K562 (cell line): Measurements from ENCODE around the gene TMEM131L. TPM values are rescaled to one million over a fixed set of nuclear protein-coding genes. Genes with fewer than 3 reads are reported as not detected.

Experiments
- BCL6 ChIP-seq: fragments of 250-450 bp; sonication (Bioruptor Pico); IDR thresholded peaks from 2 replicates; pipeline ENCODE4 v1.4.0; 2020
- DPF2 ChIP-seq: fragments of 450-650 bp; IDR thresholded peaks from 2 replicates; pipeline ENCODE4 v1.6.1; 2016
- ERF ChIP-seq: fragments of 450-650 bp; formaldehyde crosslinking; IDR thresholded peaks from 2 replicates; pipeline ENCODE4 v1.4.0; 2020; ENCODE audit warnings: mild to moderate bottlenecking, mixed read lengths
- GABPA ChIP-seq: fragments of 200-800 bp; sonication (Bioruptor generic); conservative IDR thresholded peaks from 2 replicates; pipeline ENCODE4 v1.6.1; 2016; ENCODE audit warnings: low read depth, missing genetic modification characterization, missing compliant biosample characterization
- GATA2 ChIP-seq: sonication (generic); formaldehyde crosslinking; IDR thresholded peaks from 2 replicates; pipeline ENCODE4 v1.4.0; 2020; ENCODE audit warnings: mild to moderate bottlenecking, missing genetic modification reagents
- LEF1 ChIP-seq: fragments of 450-650 bp; IDR thresholded peaks from 2 replicates; pipeline ENCODE4 v1.6.1; 2016; ENCODE audit warnings: mild to moderate bottlenecking
- NR3C1 ChIP-seq: sonication (generic); formaldehyde crosslinking; IDR thresholded peaks from 2 replicates; pipeline ENCODE4 v1.8.1; 2022; ENCODE audit warnings: missing genetic modification reagents
- SAFB ChIP-seq: fragments of 200-400 bp; formaldehyde crosslinking; IDR thresholded peaks from 2 replicates; pipeline ENCODE4 v1.6.1; 2017; ENCODE audit warnings: low read depth, low read length, borderline replicate concordance
- SUPT5H ChIP-seq: fragments of 450-650 bp; IDR thresholded peaks from 2 replicates; pipeline ENCODE4 v1.6.1; 2016
- TCF7L2 ChIP-seq: fragments of 150-350 bp; IDR thresholded peaks from 2 replicates; pipeline ENCODE4 v1.6.1; 2016; ENCODE audit warnings: low read depth, mild to moderate bottlenecking, low read length, moderate library complexity
- U2AF1 ChIP-seq: fragments of 200-400 bp; formaldehyde crosslinking; optimal IDR thresholded peaks from 2 replicates; pipeline ENCODE3; 2017; ENCODE audit warnings: mild to moderate bottlenecking, low read depth, low read length, moderate library complexity
- U2AF2 ChIP-seq: fragments of 200-400 bp; formaldehyde crosslinking; optimal IDR thresholded peaks from 2 replicates; pipeline ENCODE3; 2017; ENCODE audit warnings: low read depth, mild to moderate bottlenecking, low read length
- ZNF253 ChIP-seq: fragments of 250-450 bp; sonication (Bioruptor Pico); conservative IDR thresholded peaks from 2 replicates; pipeline ENCODE4 v1.6.1; 2021; ENCODE audit warnings: mild to moderate bottlenecking
- ZNF445 ChIP-seq: fragments of 250-450 bp; sonication (Bioruptor Pico); IDR thresholded peaks from 2 replicates; pipeline ENCODE4 v1.4.0; 2020; ENCODE audit warnings: low read depth, mild to moderate bottlenecking, moderate library complexity
- polyA plus RNA-seq, 8 experiments: library from polyadenylated mRNA; depleted of rRNA in 4 of 8; stranded (reverse) in 5 of 8; unstranded in 3 of 8; fragments of >200 nt; fragmentation: Nextera tagmentation in 2 of 8; fragmentation: Illumina TruSeq in 1 of 8; extraction: Ambion mirVana in 2 of 8; extraction: Trizol in 1 of 8; gene quantifications; 2 replicates each; pipeline versions ENCODE4 v1.2.1 to v1.2.3, GENCODE V29; 2011 to 2014; ENCODE audit warnings: inconsistent platforms in 1 of 8, missing spikeins in 1 of 8
- total RNA-seq, 7 experiments: library from RNA; depleted of rRNA in 6 of 7; stranded (reverse); fragments of >200 nt in 6 of 7; fragmentation: Illumina TruSeq in 2 of 7; extraction: Trizol in 2 of 7; gene quantifications; 2 replicates each; pipeline versions ENCODE4 v1.2.1 to v1.2.3, GENCODE V29; 2011 to 2021; ENCODE audit warnings: low replicate concordance in 1 of 7
- TF ChIP-seq, protein P1 (sequence below): fragments of 450-650 bp; IDR thresholded peaks from 2 replicates; pipeline ENCODE4 v1.6.1; 2016; ENCODE audit warnings: mild to moderate bottlenecking, moderate library complexity
- TF ChIP-seq, protein P2 (sequence below): sonication (generic); formaldehyde crosslinking; IDR thresholded peaks from 2 replicates; pipeline ENCODE4 v1.4.0; 2020; ENCODE audit warnings: mild to moderate bottlenecking, missing genetic modification reagents
- TF ChIP-seq, protein P3 (sequence below): sonication (generic); formaldehyde crosslinking; IDR thresholded peaks from 2 replicates; pipeline ENCODE4 v1.8.0; 2022; ENCODE audit warnings: missing genetic modification reagents, mild to moderate bottlenecking, moderate library complexity, borderline replicate concordance

Gene TMEM131L
- total and polyA plus RNA-seq, 9 of the 15 experiments (the other 6 are each of a cell fraction or from before 2014, with no cell fraction given): 1.2 to 20.8 (median 12.9) TPM

DNA sequence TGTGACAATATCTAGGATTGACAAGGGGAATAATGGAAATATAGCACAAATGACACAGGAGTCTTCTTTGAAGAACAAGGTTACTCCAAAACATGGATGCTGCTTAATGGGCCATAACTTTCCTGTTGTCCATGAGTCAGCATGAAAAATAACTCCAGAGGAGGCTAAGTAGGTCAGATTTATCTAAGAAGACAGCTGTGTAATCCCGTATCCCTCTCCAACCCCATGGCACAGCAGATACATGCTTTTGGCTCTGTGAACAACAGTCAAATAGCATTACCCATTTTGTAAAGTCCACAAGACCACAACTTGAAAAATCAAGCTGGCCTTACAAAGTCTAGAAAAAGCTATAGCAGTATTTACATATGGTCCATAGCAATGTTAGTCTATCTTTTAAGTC is 2.1 kb upstream of the TMEM131L start (continued):
- TF ChIP-seq, protein P1, sequence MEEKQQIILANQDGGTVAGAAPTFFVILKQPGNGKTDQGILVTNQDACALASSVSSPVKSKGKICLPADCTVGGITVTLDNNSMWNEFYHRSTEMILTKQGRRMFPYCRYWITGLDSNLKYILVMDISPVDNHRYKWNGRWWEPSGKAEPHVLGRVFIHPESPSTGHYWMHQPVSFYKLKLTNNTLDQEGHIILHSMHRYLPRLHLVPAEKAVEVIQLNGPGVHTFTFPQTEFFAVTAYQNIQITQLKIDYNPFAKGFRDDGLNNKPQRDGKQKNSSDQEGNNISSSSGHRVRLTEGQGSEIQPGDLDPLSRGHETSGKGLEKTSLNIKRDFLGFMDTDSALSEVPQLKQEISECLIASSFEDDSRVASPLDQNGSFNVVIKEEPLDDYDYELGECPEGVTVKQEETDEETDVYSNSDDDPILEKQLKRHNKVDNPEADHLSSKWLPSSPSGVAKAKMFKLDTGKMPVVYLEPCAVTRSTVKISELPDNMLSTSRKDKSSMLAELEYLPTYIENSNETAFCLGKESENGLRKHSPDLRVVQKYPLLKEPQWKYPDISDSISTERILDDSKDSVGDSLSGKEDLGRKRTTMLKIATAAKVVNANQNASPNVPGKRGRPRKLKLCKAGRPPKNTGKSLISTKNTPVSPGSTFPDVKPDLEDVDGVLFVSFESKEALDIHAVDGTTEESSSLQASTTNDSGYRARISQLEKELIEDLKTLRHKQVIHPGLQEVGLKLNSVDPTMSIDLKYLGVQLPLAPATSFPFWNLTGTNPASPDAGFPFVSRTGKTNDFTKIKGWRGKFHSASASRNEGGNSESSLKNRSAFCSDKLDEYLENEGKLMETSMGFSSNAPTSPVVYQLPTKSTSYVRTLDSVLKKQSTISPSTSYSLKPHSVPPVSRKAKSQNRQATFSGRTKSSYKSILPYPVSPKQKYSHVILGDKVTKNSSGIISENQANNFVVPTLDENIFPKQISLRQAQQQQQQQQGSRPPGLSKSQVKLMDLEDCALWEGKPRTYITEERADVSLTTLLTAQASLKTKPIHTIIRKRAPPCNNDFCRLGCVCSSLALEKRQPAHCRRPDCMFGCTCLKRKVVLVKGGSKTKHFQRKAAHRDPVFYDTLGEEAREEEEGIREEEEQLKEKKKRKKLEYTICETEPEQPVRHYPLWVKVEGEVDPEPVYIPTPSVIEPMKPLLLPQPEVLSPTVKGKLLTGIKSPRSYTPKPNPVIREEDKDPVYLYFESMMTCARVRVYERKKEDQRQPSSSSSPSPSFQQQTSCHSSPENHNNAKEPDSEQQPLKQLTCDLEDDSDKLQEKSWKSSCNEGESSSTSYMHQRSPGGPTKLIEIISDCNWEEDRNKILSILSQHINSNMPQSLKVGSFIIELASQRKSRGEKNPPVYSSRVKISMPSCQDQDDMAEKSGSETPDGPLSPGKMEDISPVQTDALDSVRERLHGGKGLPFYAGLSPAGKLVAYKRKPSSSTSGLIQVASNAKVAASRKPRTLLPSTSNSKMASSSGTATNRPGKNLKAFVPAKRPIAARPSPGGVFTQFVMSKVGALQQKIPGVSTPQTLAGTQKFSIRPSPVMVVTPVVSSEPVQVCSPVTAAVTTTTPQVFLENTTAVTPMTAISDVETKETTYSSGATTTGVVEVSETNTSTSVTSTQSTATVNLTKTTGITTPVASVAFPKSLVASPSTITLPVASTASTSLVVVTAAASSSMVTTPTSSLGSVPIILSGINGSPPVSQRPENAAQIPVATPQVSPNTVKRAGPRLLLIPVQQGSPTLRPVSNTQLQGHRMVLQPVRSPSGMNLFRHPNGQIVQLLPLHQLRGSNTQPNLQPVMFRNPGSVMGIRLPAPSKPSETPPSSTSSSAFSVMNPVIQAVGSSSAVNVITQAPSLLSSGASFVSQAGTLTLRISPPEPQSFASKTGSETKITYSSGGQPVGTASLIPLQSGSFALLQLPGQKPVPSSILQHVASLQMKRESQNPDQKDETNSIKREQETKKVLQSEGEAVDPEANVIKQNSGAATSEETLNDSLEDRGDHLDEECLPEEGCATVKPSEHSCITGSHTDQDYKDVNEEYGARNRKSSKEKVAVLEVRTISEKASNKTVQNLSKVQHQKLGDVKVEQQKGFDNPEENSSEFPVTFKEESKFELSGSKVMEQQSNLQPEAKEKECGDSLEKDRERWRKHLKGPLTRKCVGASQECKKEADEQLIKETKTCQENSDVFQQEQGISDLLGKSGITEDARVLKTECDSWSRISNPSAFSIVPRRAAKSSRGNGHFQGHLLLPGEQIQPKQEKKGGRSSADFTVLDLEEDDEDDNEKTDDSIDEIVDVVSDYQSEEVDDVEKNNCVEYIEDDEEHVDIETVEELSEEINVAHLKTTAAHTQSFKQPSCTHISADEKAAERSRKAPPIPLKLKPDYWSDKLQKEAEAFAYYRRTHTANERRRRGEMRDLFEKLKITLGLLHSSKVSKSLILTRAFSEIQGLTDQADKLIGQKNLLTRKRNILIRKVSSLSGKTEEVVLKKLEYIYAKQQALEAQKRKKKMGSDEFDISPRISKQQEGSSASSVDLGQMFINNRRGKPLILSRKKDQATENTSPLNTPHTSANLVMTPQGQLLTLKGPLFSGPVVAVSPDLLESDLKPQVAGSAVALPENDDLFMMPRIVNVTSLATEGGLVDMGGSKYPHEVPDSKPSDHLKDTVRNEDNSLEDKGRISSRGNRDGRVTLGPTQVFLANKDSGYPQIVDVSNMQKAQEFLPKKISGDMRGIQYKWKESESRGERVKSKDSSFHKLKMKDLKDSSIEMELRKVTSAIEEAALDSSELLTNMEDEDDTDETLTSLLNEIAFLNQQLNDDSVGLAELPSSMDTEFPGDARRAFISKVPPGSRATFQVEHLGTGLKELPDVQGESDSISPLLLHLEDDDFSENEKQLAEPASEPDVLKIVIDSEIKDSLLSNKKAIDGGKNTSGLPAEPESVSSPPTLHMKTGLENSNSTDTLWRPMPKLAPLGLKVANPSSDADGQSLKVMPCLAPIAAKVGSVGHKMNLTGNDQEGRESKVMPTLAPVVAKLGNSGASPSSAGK: no peak
- TF ChIP-seq ZNF253 (CRISPR knock-in tag): no peak
- peak; percentile 96 for TF ChIP-seq DPF2
- TF ChIP-seq NR3C1: no peak
- no peak for TF ChIP-seq U2AF1
- peak; percentile 88 for TF ChIP-seq LEF1
- peak; percentile 46; the same call in 1 of the 2 replicates for TF ChIP-seq GATA2 (CRISPR knock-in tag)
- no peak for TF ChIP-seq U2AF2
- TF ChIP-seq TCF7L2: no peak
- TF ChIP-seq, protein P2, sequence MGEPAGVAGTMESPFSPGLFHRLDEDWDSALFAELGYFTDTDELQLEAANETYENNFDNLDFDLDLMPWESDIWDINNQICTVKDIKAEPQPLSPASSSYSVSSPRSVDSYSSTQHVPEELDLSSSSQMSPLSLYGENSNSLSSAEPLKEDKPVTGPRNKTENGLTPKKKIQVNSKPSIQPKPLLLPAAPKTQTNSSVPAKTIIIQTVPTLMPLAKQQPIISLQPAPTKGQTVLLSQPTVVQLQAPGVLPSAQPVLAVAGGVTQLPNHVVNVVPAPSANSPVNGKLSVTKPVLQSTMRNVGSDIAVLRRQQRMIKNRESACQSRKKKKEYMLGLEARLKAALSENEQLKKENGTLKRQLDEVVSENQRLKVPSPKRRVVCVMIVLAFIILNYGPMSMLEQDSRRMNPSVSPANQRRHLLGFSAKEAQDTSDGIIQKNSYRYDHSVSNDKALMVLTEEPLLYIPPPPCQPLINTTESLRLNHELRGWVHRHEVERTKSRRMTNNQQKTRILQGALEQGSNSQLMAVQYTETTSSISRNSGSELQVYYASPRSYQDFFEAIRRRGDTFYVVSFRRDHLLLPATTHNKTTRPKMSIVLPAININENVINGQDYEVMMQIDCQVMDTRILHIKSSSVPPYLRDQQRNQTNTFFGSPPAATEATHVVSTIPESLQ (CRISPR knock-in tag): no peak
- TF ChIP-seq ZNF445 (CRISPR knock-in tag): no peak
- no peak for TF ChIP-seq SUPT5H
- TF ChIP-seq GABPA (tag): no peak
- TF ChIP-seq, protein P3, sequence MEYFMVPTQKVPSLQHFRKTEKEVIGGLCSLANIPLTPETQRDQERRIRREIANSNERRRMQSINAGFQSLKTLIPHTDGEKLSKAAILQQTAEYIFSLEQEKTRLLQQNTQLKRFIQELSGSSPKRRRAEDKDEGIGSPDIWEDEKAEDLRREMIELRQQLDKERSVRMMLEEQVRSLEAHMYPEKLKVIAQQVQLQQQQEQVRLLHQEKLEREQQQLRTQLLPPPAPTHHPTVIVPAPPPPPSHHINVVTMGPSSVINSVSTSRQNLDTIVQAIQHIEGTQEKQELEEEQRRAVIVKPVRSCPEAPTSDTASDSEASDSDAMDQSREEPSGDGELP (CRISPR knock-in tag): peak; percentile 46; the same call in 1 of the 2 replicates
- TF ChIP-seq ERF (CRISPR knock-in tag): no peak
- no peak for TF ChIP-seq SAFB
- TF ChIP-seq BCL6 (CRISPR knock-in tag): no peak
